Forelimb muscle (tissue), 1 donor: ENCODE data around the gene TBC1D5. TPM values are rescaled to one million over a fixed set of nuclear protein-coding genes. Genes with fewer than 3 reads are reported as not detected.
"Not testable (repeated sequence)": the region's sequence is repeated elsewhere in the genome, so short reads cannot be mapped to it uniquely, and the experiment has no call there.

ENCODE experiments used
- DNase-seq: peaks from one replicate; pipeline ENCODE4 v3.0.0-alpha.2; 2013; ENCODE audit warnings: low read depth
- polyA plus RNA-seq: library from polyadenylated mRNA; unstranded; fragments of 120-200 nt; gene quantifications from one replicate; pipeline ENCODE4 v1.2.1, GENCODE V29; 2013; ENCODE audit not compliant: insufficient read length

TBC1D5 gene
- polyA plus RNA-seq, 1 donor = 23.4 TPM

DNA sequence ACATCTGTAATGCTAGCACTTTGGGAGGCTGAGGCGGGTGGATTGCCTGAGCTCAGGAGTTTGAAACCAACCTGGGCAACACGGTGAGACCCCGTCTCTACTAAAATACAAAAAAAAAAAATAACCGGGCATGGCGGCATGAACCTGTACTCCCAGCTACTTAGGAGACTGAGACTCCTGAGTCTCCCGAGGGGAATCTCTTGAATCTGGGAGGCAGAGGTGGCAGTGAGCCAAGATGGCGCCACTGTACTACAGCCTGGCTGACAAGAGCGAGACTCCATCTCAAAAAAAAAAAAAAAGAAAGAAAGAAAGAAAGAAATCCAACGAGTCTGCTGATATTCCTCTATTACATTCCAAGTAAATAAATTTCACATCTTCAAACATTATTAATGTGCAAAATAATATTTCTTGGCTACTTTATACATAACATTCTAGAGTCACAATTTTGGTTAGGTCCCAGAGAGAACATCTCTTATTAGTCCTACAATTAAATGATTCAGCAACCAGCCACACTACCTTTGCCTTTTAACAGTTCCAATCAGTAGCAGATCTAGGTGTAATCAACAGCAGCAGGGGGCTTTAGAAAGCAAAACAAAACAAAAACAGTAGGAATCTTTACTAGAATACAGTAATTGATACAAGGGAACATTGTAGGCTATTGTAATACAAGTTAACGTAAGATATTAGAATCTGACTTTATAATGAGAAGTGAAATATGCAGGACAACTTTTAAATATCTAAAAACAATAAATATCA, 195.8 kb downstream of the TBC1D5 start:
- no peak for DNase-seq

GRCh38 chr3:17544632-17545031, 197.8 kb downstream of the TBC1D5 start:
- DNase-seq = no peak

GRCh38 chr3:17542591-17542990, 199.8 kb downstream of the TBC1D5 start:
- DNase-seq = no peak

GRCh38 chr3:17539436-17539835, 203.0 kb downstream of the TBC1D5 start:
- no peak for DNase-seq

- peak; percentile 35 for DNase-seq
These were observed 207.2 kb downstream of the TBC1D5 start for GRCh38 chr3:17535274-17535673.

GRCh38 chr3:17532446-17532845, 210.0 kb downstream of the TBC1D5 start:
- DNase-seq = not testable (repeated sequence)

GRCh38 chr3:17529677-17530076, 212.8 kb downstream of the TBC1D5 start:
- no peak for DNase-seq

GRCh38 chr3:17518189-17519059, 224.0 kb downstream of the TBC1D5 start:
- DNase-seq = no peak

DNA sequence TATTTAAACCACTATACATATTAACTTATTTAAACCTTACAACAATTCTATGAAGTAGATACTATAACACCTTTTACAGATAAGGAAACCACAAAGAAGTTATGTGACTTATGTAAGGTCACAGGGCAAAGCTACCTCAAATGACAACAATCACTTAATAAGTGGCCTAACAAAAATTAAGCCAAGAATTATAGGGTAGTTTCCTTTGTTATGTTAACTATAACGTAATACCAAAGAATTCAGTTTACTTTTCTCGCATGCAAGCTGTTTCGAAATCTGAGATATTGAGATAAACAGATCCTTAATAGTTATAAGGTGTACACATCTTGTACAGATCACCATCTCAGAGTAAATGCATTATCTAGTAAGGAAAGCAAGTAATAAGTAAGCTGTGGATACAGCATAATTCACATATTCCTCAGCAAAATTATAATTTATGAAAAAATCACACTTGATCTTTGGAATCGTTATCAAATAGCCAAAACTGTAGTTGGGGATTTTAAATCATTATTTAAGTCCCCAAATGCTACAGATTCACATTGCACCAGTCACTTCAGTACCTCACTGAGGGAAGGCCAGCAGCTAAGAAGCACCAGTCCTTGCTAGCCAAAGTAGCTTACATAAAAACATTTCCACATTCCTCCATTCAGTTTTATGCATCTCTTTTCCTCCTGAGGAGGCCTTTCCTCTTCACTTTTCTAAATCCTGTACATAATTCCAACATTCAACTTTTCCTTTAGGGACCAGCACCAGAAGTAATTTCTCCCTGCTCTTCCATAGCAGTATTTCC, 226.8 kb downstream of the TBC1D5 start:
- no peak for DNase-seq

DNA sequence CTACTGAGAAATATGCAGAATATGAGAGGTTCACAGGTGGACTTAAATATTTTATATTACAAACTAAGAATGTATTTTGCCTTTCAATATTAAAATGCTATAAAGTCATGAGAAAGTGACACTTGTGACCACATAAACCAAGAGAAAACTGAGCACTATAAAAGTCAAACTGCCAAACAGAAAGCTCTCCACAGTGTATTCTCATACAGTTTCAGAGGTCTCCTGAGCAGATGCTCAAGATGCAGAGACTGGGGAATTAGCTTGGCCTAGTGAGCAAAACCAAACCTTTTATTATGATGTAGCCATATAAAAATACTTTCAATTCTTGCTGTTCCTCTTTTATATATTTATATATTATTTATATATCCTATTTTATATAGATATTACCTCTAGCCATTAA, 227.8 kb downstream of the TBC1D5 start:
- DNase-seq = no peak

DNA sequence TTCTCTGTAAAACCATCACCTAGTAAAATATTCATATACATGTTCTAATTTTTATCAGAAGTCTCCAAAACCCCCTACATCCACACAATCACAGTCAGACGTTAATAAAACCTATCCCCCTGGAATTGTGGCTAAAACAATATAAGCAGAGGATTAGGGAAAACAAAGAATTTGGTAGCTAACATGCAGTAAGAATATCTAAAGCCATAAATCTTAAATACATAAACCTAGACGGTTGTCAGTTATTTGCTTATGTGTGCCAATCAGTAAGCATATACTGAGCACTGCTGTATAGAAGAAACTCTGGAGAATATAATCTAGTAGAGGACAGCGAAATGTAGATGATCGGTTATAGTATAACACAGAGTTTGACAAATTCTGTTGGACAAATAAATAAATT, 232.2 kb downstream of the TBC1D5 start:
- DNase-seq = no peak

GRCh38 chr3:17508180-17508752, 234.2 kb downstream of the TBC1D5 start:
- no peak for DNase-seq

DNA sequence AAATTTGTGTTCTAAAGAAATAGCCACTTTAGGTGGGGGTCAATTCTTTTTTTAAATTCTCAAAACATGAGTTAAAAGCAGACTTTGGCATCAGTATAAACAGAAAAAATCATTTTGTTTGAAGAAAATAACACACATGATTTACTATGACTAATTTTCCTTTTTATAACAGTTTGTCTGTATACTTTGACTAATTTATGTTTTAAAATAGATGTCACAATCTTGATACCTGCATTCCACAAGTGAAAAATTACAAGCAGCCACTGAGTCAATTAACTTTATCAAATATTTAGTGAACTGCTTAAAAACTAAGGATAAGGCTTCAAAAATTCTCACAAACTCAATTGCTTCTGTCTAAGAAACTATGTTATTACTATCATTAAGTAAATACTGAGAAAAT, 235.0 kb downstream of the TBC1D5 start:
- DNase-seq = no peak

DNA sequence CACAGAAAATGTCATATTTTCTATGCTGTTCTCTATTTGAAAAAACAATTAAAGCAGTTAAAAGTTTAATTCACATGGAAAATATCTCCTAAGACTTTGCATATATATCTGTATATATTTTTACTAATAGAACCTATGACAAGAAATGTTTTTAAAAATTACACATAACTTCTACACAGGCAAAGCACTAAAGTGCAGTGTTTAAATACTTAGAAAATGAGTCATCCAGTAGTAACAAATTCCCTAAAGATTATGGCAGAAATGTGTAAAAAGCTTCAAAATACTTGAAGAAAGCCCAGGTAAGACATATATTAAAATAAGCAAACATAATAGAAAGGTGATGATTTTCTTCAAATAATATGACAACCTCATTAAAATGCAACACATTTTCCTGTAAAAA, 236.6 kb downstream of the TBC1D5 start:
- DNase-seq = no peak

GRCh38 chr3:17501745-17502144, 240.7 kb downstream of the TBC1D5 start:
- DNase-seq = no peak

GRCh38 chr3:17500618-17501017, 241.8 kb downstream of the TBC1D5 start:
- DNase-seq = no peak

DNA sequence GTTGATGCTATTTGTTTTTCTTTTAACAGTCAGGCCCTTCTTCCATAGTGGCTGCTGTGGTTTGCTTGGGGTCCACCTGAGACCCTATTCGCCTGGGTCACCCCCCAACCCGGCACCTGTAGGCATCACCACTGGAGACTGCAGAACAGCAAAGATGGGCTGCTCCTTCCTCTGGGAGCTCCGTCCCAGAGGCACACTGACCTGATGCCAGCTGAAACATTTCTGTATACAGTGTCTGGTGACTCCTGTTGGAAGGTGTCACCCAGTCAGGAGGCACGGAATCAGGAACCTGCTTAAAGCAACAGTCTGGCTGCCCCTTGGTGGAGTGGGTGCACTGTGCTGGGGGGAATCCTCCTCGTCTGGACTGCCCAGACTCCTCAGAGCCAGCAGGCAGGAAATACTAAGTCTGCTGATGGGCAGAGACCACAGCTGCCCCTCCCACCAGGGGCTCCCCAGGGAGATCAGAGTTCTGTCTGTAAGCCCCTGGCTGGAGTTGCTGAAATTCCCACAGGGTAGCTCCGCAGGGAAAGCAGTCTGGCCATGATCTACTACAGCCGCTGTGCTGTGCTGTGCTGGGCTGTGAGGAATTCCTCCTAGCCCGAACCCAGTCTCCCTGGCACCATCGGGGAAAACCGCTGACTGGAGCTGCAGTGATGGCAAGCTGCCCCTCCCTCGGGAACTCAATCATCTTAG, 248.2 kb downstream of the TBC1D5 start:
- no peak for DNase-seq

GRCh38 chr3:17491601-17492000, 250.8 kb downstream of the TBC1D5 start:
- DNase-seq = no peak

DNA sequence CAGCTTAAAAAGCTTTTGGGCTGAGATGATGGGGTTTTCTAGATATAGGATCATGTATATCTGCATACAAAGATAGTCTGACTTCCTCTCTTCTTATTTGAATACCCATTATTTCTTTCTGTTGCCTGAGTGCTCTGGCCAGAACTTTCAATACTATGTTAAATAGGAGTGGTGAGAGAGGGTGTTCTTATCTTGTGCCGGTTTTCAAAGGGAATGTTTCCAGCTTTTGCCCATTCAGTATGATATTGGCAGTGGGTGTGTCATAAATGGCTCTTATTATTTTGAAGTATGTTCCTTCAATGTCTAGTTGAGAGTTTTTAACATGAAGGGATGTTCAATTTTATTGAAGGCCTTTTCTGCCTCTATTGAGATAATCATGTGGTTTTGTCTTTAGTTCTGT, 251.2 kb downstream of the TBC1D5 start:
- DNase-seq = not testable (repeated sequence)

GRCh38 chr3:17489139-17489538, 253.3 kb downstream of the TBC1D5 start:
- DNase-seq = no peak

GRCh38 chr3:17481116-17481515, 261.3 kb downstream of the TBC1D5 start:
- no peak for DNase-seq
